MM.1S (cell line): ENCODE measurements around the gene XRCC6.
A peak's percentile ranks its signal among the peaks of the same experiment; 100 is the strongest.
"Not testable (repeated sequence)": the region's sequence is repeated elsewhere in the genome, so short reads cannot be mapped to it uniquely, and the experiment has no call there.

Experiments
- DNase-seq: peaks from one replicate; pipeline ENCODE4 v3.0.0-alpha.2; 2015
- H2AFZ ChIP-seq: fragments of 300-600 bp; sonication (generic); 2 replicates; pipeline ENCODE4 v1.6.0; 2016; ENCODE audit warnings: antibody characterized with exemption, low read length
- H3F3A ChIP-seq: fragments of 300-600 bp; sonication (generic); 2 replicates; pipeline ENCODE4 v1.6.1; 2016; ENCODE audit warnings: mild to moderate bottlenecking, antibody characterized with exemption, low read length, moderate library complexity, mixed read lengths; ENCODE audit not compliant: insufficient read depth
- H3K27ac ChIP-seq: fragments of 300-600 bp; sonication (generic); 2 replicates; pipeline ENCODE4 v1.5.1; 2016; ENCODE audit warnings: mild to moderate bottlenecking, low read length
- H3K27me3 ChIP-seq: fragments of 300-600 bp; sonication (generic); replicated peaks from 2 replicates; pipeline ENCODE4 v1.6.0; 2016; ENCODE audit warnings: low read length; ENCODE audit not compliant: insufficient read depth
- H3K36me3 ChIP-seq: fragments of 300-600 bp; sonication (generic); replicated peaks from 2 replicates; pipeline ENCODE4 v1.6.1; 2016; ENCODE audit warnings: mild to moderate bottlenecking, low read length, mixed read lengths; ENCODE audit not compliant: insufficient read depth
- H3K4me1 ChIP-seq: fragments of 300-600 bp; sonication (generic); 2 replicates; pipeline ENCODE4 v1.6.1; 2016; ENCODE audit warnings: low read length, mixed read lengths
- H3K4me2 ChIP-seq: fragments of 300-600 bp; sonication (generic); 2 replicates; pipeline ENCODE4 v1.6.0; 2016; ENCODE audit warnings: low read depth, low read length
- H3K4me3 ChIP-seq: fragments of 300-600 bp; sonication (generic); 2 replicates; pipeline ENCODE4 v1.5.1; 2016; ENCODE audit warnings: low read length, mixed read lengths
- H3K79me2 ChIP-seq: fragments of 300-600 bp; sonication (generic); 2 replicates; pipeline ENCODE4 v1.6.1; 2016; ENCODE audit warnings: mixed run types, low read length, mixed read lengths
- H3K9ac ChIP-seq: fragments of 300-600 bp; sonication (generic); 2 replicates; pipeline ENCODE4 v1.6.1; 2016; ENCODE audit warnings: low read length, mixed read lengths
- H3K9me2 ChIP-seq: fragments of 300-600 bp; sonication (generic); replicated peaks from 2 replicates; pipeline ENCODE4 v1.6.1; 2016; ENCODE audit warnings: mild to moderate bottlenecking, low read length, mixed read lengths; ENCODE audit not compliant: insufficient read depth
- H3K9me3 ChIP-seq: fragments of 300-600 bp; sonication (generic); replicated peaks from 2 replicates; pipeline ENCODE4 v1.6.1; 2016; ENCODE audit warnings: mild to moderate bottlenecking, low read length, mixed read lengths; ENCODE audit not compliant: insufficient read depth
- H4K20me1 ChIP-seq: fragments of 300-600 bp; sonication (generic); 2 replicates; pipeline ENCODE4 v1.6.1; 2016; ENCODE audit warnings: mild to moderate bottlenecking, low read length, moderate library complexity, mixed read lengths; ENCODE audit not compliant: insufficient read depth
- EZH2 ChIP-seq: fragments of 300-600 bp; sonication (generic); optimal IDR thresholded peaks from 2 replicates; pipeline ENCODE3; 2017; ENCODE audit warnings: low read depth, mild to moderate bottlenecking, antibody characterized with exemption, low read length, mixed read lengths
- EZH2phosphoT487 ChIP-seq: fragments of 300-600 bp; sonication (generic); IDR thresholded peaks from 2 replicates; pipeline ENCODE4 v1.6.1; 2018; ENCODE audit warnings: antibody characterized with exemption, low read length
- TF ChIP-seq, protein P1 (sequence below): fragments of 300-600 bp; sonication (generic); IDR thresholded peaks from 2 replicates; pipeline ENCODE4 v1.5.1; 2016; ENCODE audit warnings: antibody characterized with exemption, low read length, mixed read lengths

The XRCC6 gene

DNA sequence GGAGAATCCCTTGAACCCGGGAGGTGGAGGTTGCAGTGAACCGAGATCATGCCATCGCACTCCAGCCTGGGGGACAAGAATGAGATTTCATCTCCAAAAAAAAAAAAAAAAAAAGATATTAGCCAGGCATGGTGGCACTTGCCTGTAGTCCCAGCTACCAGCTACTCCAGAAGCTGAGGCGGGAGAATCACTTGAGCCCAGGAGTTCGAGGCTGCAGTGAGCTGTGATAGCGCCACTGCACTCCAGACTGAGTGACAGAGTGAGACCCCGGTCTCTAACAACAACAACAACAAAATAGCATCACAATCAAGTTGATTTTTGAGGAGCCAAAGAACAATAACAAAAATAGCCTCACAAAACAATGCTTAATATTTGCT lies 33.8 kb upstream of the XRCC6 start:
- Histone ChIP-seq H3K9me2 (no peaks in the 10 kb centered on the region), H2AFZ (no peak overlapping the region), H3K27ac (no peak overlapping the region), H3K9me3 (no peaks in the 10 kb centered on the region), H3F3A (no peaks in the 10 kb centered on the region), H4K20me1 (no peaks in the 10 kb centered on the region), H3K4me1 (peaks cover 5% of the 10 kb centered on the region; the same call in 1 of the 2 replicates), H3K4me2 (no peak overlapping the region), H3K4me3 (no peak overlapping the region), H3K9ac (no peak overlapping the region), H3K27me3 (no peaks in the 10 kb centered on the region), H3K36me3 (no peaks in the 10 kb centered on the region), H3K79me2 (peaks cover 32% of the 10 kb centered on the region)
- no peak for TF ChIP-seq EZH2
- TF ChIP-seq, protein P1, sequence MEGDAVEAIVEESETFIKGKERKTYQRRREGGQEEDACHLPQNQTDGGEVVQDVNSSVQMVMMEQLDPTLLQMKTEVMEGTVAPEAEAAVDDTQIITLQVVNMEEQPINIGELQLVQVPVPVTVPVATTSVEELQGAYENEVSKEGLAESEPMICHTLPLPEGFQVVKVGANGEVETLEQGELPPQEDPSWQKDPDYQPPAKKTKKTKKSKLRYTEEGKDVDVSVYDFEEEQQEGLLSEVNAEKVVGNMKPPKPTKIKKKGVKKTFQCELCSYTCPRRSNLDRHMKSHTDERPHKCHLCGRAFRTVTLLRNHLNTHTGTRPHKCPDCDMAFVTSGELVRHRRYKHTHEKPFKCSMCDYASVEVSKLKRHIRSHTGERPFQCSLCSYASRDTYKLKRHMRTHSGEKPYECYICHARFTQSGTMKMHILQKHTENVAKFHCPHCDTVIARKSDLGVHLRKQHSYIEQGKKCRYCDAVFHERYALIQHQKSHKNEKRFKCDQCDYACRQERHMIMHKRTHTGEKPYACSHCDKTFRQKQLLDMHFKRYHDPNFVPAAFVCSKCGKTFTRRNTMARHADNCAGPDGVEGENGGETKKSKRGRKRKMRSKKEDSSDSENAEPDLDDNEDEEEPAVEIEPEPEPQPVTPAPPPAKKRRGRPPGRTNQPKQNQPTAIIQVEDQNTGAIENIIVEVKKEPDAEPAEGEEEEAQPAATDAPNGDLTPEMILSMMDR: no peak
- TF ChIP-seq EZH2phosphoT487: no peak
- DNase-seq: no peak

GRCh38 chr22:41589391-41590241 lies 31.5 kb upstream of the XRCC6 start, which contains the start of gene PMM1:
Gene PMM1 (minus strand): TSS chr22:41589840. CDS start chr22:41589805, 35 bp downstream.
- H3K4me3 ChIP-seq: peak within 1 kb of the TSS; percentile 100
- no peaks in the 10 kb centered on the region for H3K9me3 ChIP-seq
- no peak for TF ChIP-seq EZH2phosphoT487
- TF ChIP-seq, protein P1: no peak
- no peak for TF ChIP-seq EZH2
- H4K20me1 ChIP-seq: no peaks in the 10 kb centered on the region
- peaks cover 32% of the 10 kb centered on the region for H3K79me2 ChIP-seq
- no peaks in the 10 kb centered on the region for H3K36me3 ChIP-seq
- peak within 1 kb of the TSS; percentile 30; the same call in 1 of the 2 replicates for H3K27ac ChIP-seq
- peaks cover 5% of the 10 kb centered on the region; the same call in 1 of the 2 replicates for H3K4me1 ChIP-seq
- no peaks in the 10 kb centered on the region for H3K27me3 ChIP-seq
- H3K9me2 ChIP-seq: no peaks in the 10 kb centered on the region
- no peaks in the 10 kb centered on the region for H3F3A ChIP-seq
- H3K9ac ChIP-seq: peak within 1 kb of the TSS; percentile 91
- peak within 1 kb of the TSS; percentile 99 for H2AFZ ChIP-seq
- peak within 1 kb of the TSS; percentile 76 for H3K4me2 ChIP-seq
- peak; percentile 99 for DNase-seq

GRCh38 chr22:41593336-41593960 lies 27.6 kb upstream of the XRCC6 start:
- not testable (repeated sequence) for H3K9me3 ChIP-seq, H3K9ac ChIP-seq, H2AFZ ChIP-seq, H3K4me1 ChIP-seq, H3K4me3 ChIP-seq, H3K4me2 ChIP-seq, H3K9me2 ChIP-seq, H4K20me1 ChIP-seq, H3F3A ChIP-seq, H3K36me3 ChIP-seq, DNase-seq, H3K27ac ChIP-seq, H3K27me3 ChIP-seq
- peaks cover 12% of the 10 kb centered on the region for H3K79me2 ChIP-seq
